Measurements from ENCODE around the gene USP43. TPM values are rescaled to one million over a fixed set of nuclear protein-coding genes. Genes with fewer than 3 reads are reported as not detected.
A peak's percentile ranks its signal among the peaks of the same experiment; 100 is the strongest.

USP43 gene
- total RNA-seq, 1 experiment from 2014 or later: 3.2 TPM

- TF ChIP-seq CTCF (IDR thresholded peaks at IDR 0.05; ENCODE audit: unreplicated experiment): no peak
- Mint-ChIP-seq H3K9me3 (ENCODE audit: unreplicated experiment) (no peaks in the 10 kb centered on the region), H3K36me3 (ENCODE audit: insufficient read depth, unreplicated experiment) (no peaks in the 10 kb centered on the region), H3K27ac (ENCODE audit: low read depth, unreplicated experiment) (peak overlapping the region; percentile 88), H3K27me3 (ENCODE audit: insufficient read depth, unreplicated experiment) (no peaks in the 10 kb centered on the region), H3K4me1 (ENCODE audit: insufficient read depth, unreplicated experiment) (peaks cover 18% of the 10 kb centered on the region), H3K4me3 (ENCODE audit: unreplicated experiment) (no peak overlapping the region)
- no peak for DNase-seq (ENCODE audit: unreplicated experiment)
- POLR2A ChIA-PET: interaction anchor here (0.7 to 2.8 kb wide), 2 partner anchors 8 to 108 kb away, joined by 3 to 7 read pairs; no protein-coding TSS in a partner anchor
- CTCF ChIA-PET: interaction anchor here (1.5 to 3.7 kb wide), 2 partner anchors 50 to 101 kb away, joined by 4 to 17 read pairs; partner anchors contain the start of gene CFAP52
- intact Hi-C loops (cut with micrococcal nuclease): loop anchor here (1.0 kb wide), 1 partner anchor 32 kb away; no protein-coding TSS in a partner anchor
- no TSS peak for BruUV-seq (replicated peaks)
Observed at GRCh38 chr17:9677896-9678295, 32.6 kb downstream of the USP43 start.

GRCh38 chr17:9684955-9685621, 39.8 kb downstream of the USP43 start:
- ChIA-PET CTCF (interaction anchor here (0.9 to 1.2 kb wide), 3 partner anchors 39 to 107 kb away, joined by 3 to 5 read pairs (median 3); partner anchors contain the start of gene USP43), POLR2A (interaction anchor here (0.6 to 1.7 kb wide), 6 partner anchors 9 to 108 kb away, joined by 3 to 7 read pairs (median 3); no protein-coding TSS in a partner anchor)
- no peaks in the 10 kb centered on the region for H3K27me3 Mint-ChIP-seq (ENCODE audit: insufficient read depth, unreplicated experiment)
- H3K27ac Mint-ChIP-seq (ENCODE audit: low read depth, unreplicated experiment): peak overlapping the region; percentile 78
- TF ChIP-seq CTCF (IDR thresholded peaks at IDR 0.05; ENCODE audit: unreplicated experiment): no peak
- H3K4me1 Mint-ChIP-seq (ENCODE audit: insufficient read depth, unreplicated experiment): peaks cover 15% of the 10 kb centered on the region
- peaks cover 10% of the 10 kb centered on the region for H3K36me3 Mint-ChIP-seq (ENCODE audit: insufficient read depth, unreplicated experiment)
- no peak overlapping the region for H3K4me3 Mint-ChIP-seq (ENCODE audit: unreplicated experiment)
- intact Hi-C loops (cut with micrococcal nuclease): no loop called here
- H3K9me3 Mint-ChIP-seq (ENCODE audit: unreplicated experiment): no peaks in the 10 kb centered on the region
- peak; percentile 67 for DNase-seq (ENCODE audit: unreplicated experiment)
- BruUV-seq (replicated peaks): no TSS peak

GRCh38 chr17:9693755-9694154, 48.4 kb downstream of the USP43 start:
- H3K36me3 Mint-ChIP-seq (ENCODE audit: insufficient read depth, unreplicated experiment): no peaks in the 10 kb centered on the region
- CTCF ChIA-PET: interaction anchor here (0.6 kb wide), 1 partner anchor 42 kb away, joined by 3 read pairs; no protein-coding TSS in a partner anchor

More at GRCh38 chr17:9693755-9694154, 48.4 kb downstream of the USP43 start:
- no peak for DNase-seq (ENCODE audit: unreplicated experiment)
- Mint-ChIP-seq H3K4me1 (ENCODE audit: insufficient read depth, unreplicated experiment) (no peaks in the 10 kb centered on the region), H3K9me3 (ENCODE audit: unreplicated experiment) (no peaks in the 10 kb centered on the region), H3K4me3 (ENCODE audit: unreplicated experiment) (no peak overlapping the region), H3K27me3 (ENCODE audit: insufficient read depth, unreplicated experiment) (no peaks in the 10 kb centered on the region), H3K27ac (ENCODE audit: low read depth, unreplicated experiment) (no peak overlapping the region)
- intact Hi-C loops (cut with micrococcal nuclease): no loop called here
- POLR2A ChIA-PET: no interaction called here
- no peak for TF ChIP-seq CTCF (IDR thresholded peaks at IDR 0.05; ENCODE audit: unreplicated experiment)
- BruUV-seq (replicated peaks): no TSS peak

Measured in MCF 10A (cell line).